Ishikawa (cell line): Measurements from ENCODE around the gene CAVIN2.

Source experiments
- CEBPB ChIP-seq: IDR thresholded peaks from 2 replicates; pipeline ENCODE4 v1.6.1; 2012
- CREB1 ChIP-seq: IDR thresholded peaks from 2 replicates; pipeline ENCODE4 v1.6.1; 2012; ENCODE audit warnings: low read depth
- EGR1 ChIP-seq: IDR thresholded peaks from 2 replicates; pipeline ENCODE4 v1.6.1; 2012
- EP300 ChIP-seq: IDR thresholded peaks from 2 replicates; pipeline ENCODE4 v1.6.1; 2012; ENCODE audit warnings: borderline replicate concordance
- FOXM1 ChIP-seq: IDR thresholded peaks from 2 replicates; pipeline ENCODE4 v1.6.1; 2012; ENCODE audit warnings: low read depth, borderline replicate concordance
- MAX ChIP-seq: IDR thresholded peaks from 2 replicates; pipeline ENCODE4 v1.6.1; 2012
- NFIC ChIP-seq: IDR thresholded peaks from 2 replicates; pipeline ENCODE4 v1.6.1; 2012
- RAD21 ChIP-seq: IDR thresholded peaks from 2 replicates; pipeline ENCODE4 v1.6.1; 2012; ENCODE audit warnings: low read depth
- REST ChIP-seq: IDR thresholded peaks from 2 replicates; pipeline ENCODE4 v1.6.1; 2012; ENCODE audit warnings: low read depth, mild to moderate bottlenecking
- TAF1 ChIP-seq: IDR thresholded peaks from 2 replicates; pipeline ENCODE4 v1.6.1; 2012; ENCODE audit warnings: low read depth, mild to moderate bottlenecking
- TCF12 ChIP-seq: IDR thresholded peaks from 2 replicates; pipeline ENCODE4 v1.6.1; 2012; ENCODE audit warnings: low read depth
- TEAD4 ChIP-seq: IDR thresholded peaks from 2 replicates; pipeline ENCODE4 v1.6.1; 2012
- USF1 ChIP-seq: IDR thresholded peaks from 2 replicates; pipeline ENCODE4 v1.6.1; 2012
- YY1 ChIP-seq: IDR thresholded peaks from 2 replicates; pipeline ENCODE4 v1.6.1; 2012; ENCODE audit warnings: low read depth
- ZBTB7A ChIP-seq: IDR thresholded peaks from 2 replicates; pipeline ENCODE4 v1.6.1; 2012; ENCODE audit warnings: low read depth

The CAVIN2 gene

GRCh38 chr2:191875859-191876258 is 29.0 kb upstream of the CAVIN2 start:
- TF ChIP-seq CREB1 (no peak), YY1 (no peak), CEBPB (no peak), RAD21 (no peak), TAF1 (no peak), ZBTB7A (no peak), MAX (no peak)

- TF ChIP-seq TEAD4 (no peak), YY1 (no peak), FOXM1 (no peak), USF1 (no peak), EGR1 (no peak), NFIC (no peak), MAX (no peak), REST (no peak), TCF12 (no peak), EP300 (no peak), RAD21 (no peak), TAF1 (no peak), CREB1 (no peak), ZBTB7A (no peak), CEBPB (no peak)
These were observed 23.9 kb upstream of the CAVIN2 start for GRCh38 chr2:191870744-191871143.

GRCh38 chr2:191869781-191870180 is 22.9 kb upstream of the CAVIN2 start:
- no peak for TF ChIP-seq TCF12
- TF ChIP-seq RAD21: peak; percentile 39
- TF ChIP-seq MAX: no peak
- TF ChIP-seq EP300: peak; percentile 18; the same call in 1 of the 2 replicates

GRCh38 chr2:191869178-191869577 is 22.3 kb upstream of the CAVIN2 start:
- TF ChIP-seq RAD21 (peak; percentile 74), EGR1 (no peak)

GRCh38 chr2:191867507-191867847 is 20.6 kb upstream of the CAVIN2 start:
- no peak for TF ChIP-seq CEBPB
- no peak for TF ChIP-seq USF1
- no peak for TF ChIP-seq TEAD4
- no peak for TF ChIP-seq CREB1
- TF ChIP-seq YY1: no peak
- TF ChIP-seq EP300: no peak
- no peak for TF ChIP-seq REST
- TF ChIP-seq TCF12: no peak
- TF ChIP-seq RAD21: no peak
- no peak for TF ChIP-seq NFIC
- TF ChIP-seq MAX: no peak
- no peak for TF ChIP-seq EGR1
- no peak for TF ChIP-seq ZBTB7A
- TF ChIP-seq FOXM1: no peak

- no peak for TF ChIP-seq REST
- peak; percentile 18 for TF ChIP-seq RAD21
- peak; percentile 81 for TF ChIP-seq MAX
- TF ChIP-seq USF1: no peak
- TF ChIP-seq ZBTB7A: no peak
- peak; percentile 59; the same call in 1 of the 2 replicates for TF ChIP-seq CEBPB
- TF ChIP-seq NFIC: peak; percentile 76; the same call in 1 of the 2 replicates
- TF ChIP-seq FOXM1: peak; percentile 86
- peak; percentile 91 for TF ChIP-seq TEAD4
- no peak for TF ChIP-seq EGR1
- no peak for TF ChIP-seq CREB1
- peak; percentile 93 for TF ChIP-seq EP300
- no peak for TF ChIP-seq TAF1
- TF ChIP-seq TCF12: peak; percentile 89
- no peak for TF ChIP-seq YY1
These were observed 20.0 kb upstream of the CAVIN2 start for GRCh38 chr2:191866675-191867506.
